Measurements from ENCODE around the gene PTPRD. TPM values are rescaled to one million over a fixed set of nuclear protein-coding genes. Genes with fewer than 3 reads are reported as not detected.
"Not testable (repeated sequence)": the region's sequence is repeated elsewhere in the genome, so short reads cannot be mapped to it uniquely, and the experiment has no call there.

The PTPRD gene
- total and polyA plus RNA-seq, 9 donors = 45.2 to 104 (median 80.0) TPM

DNA sequence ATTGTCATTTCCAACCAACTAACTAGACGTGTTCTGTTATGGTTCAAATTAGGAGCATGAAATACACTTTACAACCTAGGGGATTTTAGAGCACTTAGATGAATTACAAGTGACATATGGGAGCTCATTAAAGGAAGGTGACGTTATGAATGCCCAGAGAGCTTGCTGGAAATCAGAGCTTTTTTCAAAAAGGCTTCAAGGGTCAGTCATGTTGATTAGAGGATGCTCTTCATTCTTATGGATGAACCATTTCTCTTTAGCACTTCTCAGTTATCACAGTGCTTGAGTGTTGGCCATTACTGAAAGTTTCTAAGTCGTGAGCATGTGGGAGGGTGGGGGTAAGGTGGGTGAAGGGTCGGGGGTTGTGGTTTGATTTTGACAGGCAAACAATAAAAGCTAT lies 1567.7 kb downstream of the PTPRD start:
- 0% methylated on average over 2 of the region's 4 CpGs for WGBS (ENCODE audit: insufficient coverage)
- Histone ChIP-seq H3K27me3 (ENCODE audit: control insufficient read depth, insufficient read depth, low read length) (no peaks in the 10 kb centered on the region), H3K9me3 (replicated peaks; ENCODE audit: control insufficient read depth, low read depth, low read length) (no peaks in the 10 kb centered on the region), H3K27ac (ENCODE audit: low read length) (no peak overlapping the region), H3K4me1 (ENCODE audit: control insufficient read depth, insufficient read depth, low read length) (no peaks in the 10 kb centered on the region), H3K4me3 (ENCODE audit: low read length) (no peak overlapping the region), H3K36me3 (ENCODE audit: control insufficient read depth, insufficient read depth, low read length) (no peaks in the 10 kb centered on the region)
- DNase-seq = no peak

DNA sequence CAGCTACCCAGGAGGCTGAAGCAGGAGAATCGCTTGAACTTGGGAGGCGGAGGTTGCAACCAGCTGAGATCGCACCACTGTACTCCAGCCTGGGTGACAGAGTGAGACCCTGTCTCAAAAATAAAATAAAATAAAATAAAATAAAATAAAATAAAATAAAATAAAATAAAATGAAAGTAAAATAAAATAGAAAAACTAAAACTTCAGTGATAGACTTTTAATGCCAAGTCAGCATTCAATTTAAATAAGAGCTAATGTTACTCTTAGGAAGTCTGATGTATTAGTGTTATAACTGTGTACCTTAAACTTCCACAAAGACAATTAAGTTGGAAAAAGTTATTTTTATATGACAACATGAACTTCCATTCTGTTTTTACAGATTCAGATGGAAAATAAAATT lies 1569.0 kb downstream of the PTPRD start:
- H3K4me3 ChIP-seq (ENCODE audit: low read length); H3K27me3 ChIP-seq (ENCODE audit: control insufficient read depth, insufficient read depth, low read length); H3K27ac ChIP-seq (ENCODE audit: low read length); H3K36me3 ChIP-seq (ENCODE audit: control insufficient read depth, insufficient read depth, low read length); H3K4me1 ChIP-seq (ENCODE audit: control insufficient read depth, insufficient read depth, low read length); DNase-seq; H3K9me3 ChIP-seq (replicated peaks; ENCODE audit: control insufficient read depth, low read depth, low read length): not testable (repeated sequence)
- no CpG with 5 or more reads among the region's 3 CpGs for WGBS (ENCODE audit: insufficient coverage)

DNA sequence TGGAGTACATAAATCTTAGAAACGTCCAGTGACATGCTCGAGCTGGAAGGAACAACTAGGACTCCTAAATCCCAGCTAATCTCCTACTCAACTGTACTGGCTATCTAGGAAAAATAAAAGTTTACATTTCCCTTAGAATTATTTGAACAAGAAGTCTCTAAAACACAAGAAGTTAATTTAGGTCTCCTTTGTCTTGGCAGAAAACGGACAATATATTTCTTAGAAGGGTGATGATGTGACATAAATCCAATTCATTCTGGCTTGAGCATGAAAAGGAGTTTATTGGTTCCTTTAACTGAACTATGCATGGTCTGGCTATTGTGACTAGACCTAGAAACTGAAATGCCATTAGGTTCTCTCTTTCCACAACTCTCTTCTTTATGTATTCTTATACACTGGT lies 1571.0 kb downstream of the PTPRD start:
- DNase-seq = no peak
- no peaks in the 10 kb centered on the region for H3K4me1 ChIP-seq (ENCODE audit: control insufficient read depth, insufficient read depth, low read length)
- no peak overlapping the region for H3K27ac ChIP-seq (ENCODE audit: low read length)
- H3K4me3 ChIP-seq (ENCODE audit: low read length) = no peak overlapping the region
- no peaks in the 10 kb centered on the region for H3K9me3 ChIP-seq (replicated peaks; ENCODE audit: control insufficient read depth, low read depth, low read length)
- H3K27me3 ChIP-seq (ENCODE audit: control insufficient read depth, insufficient read depth, low read length) = no peaks in the 10 kb centered on the region
- H3K36me3 ChIP-seq (ENCODE audit: control insufficient read depth, insufficient read depth, low read length) = no peaks in the 10 kb centered on the region
- WGBS (ENCODE audit: insufficient coverage) = no CpG with 5 or more reads among the region's 3 CpGs

DNA sequence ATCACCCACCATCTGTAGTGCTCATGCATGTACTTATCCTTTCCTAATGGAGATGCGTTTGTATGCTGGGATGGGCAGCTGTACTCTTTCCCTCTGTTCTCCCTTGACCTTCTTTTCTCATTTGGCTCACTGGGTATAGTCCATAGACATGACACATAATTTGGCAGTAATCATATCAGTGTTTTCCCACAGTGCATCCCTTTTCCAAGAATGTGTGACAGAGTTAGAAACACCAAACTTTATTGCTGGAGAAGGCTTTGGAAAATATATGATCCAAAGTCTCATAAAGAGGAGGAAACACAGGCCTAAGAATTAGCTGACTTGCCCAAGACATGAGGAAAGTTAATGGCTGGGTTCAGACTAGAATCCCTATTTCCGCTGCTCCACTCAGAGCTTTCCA lies 1579.8 kb downstream of the PTPRD start:
- no peak overlapping the region for H3K27ac ChIP-seq (ENCODE audit: low read length)
- no peaks in the 10 kb centered on the region for H3K4me1 ChIP-seq (ENCODE audit: control insufficient read depth, insufficient read depth, low read length)
- no peaks in the 10 kb centered on the region for H3K27me3 ChIP-seq (ENCODE audit: control insufficient read depth, insufficient read depth, low read length)
- peak; percentile 49 for DNase-seq
- WGBS (ENCODE audit: insufficient coverage) = 75% methylated on average over 2 of the region's 2 CpGs
- no peaks in the 10 kb centered on the region for H3K36me3 ChIP-seq (ENCODE audit: control insufficient read depth, insufficient read depth, low read length)
- no peak overlapping the region for H3K4me3 ChIP-seq (ENCODE audit: low read length)
- H3K9me3 ChIP-seq (replicated peaks; ENCODE audit: control insufficient read depth, low read depth, low read length) = no peaks in the 10 kb centered on the region

DNA sequence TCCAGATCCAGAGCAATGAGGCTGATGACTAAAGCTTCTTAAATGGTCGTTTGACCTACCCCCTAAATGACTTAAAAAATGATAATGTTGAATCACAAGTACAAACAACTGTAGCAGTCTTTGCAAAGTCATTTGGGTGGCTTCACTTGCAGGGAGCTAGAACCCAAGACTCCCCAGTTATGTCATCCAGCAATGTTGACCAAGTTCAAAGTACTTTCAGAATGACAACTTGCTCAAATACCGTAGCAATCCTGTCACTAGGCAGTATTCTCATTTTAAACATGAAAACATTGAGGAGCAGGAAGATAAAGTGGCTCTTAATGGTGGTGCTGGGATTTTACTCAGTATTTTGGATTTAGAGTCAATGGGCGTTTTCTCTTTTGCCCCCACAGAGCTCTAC lies 1596.2 kb downstream of the PTPRD start:
- Histone ChIP-seq H3K4me1 (ENCODE audit: control insufficient read depth, insufficient read depth, low read length) (no peaks in the 10 kb centered on the region), H3K27ac (ENCODE audit: low read length) (no peak overlapping the region), H3K9me3 (replicated peaks; ENCODE audit: control insufficient read depth, low read depth, low read length) (no peaks in the 10 kb centered on the region), H3K27me3 (ENCODE audit: control insufficient read depth, insufficient read depth, low read length) (no peaks in the 10 kb centered on the region), H3K36me3 (ENCODE audit: control insufficient read depth, insufficient read depth, low read length) (no peaks in the 10 kb centered on the region), H3K4me3 (ENCODE audit: low read length) (no peak overlapping the region)
- no peak for DNase-seq
- no CpG with 5 or more reads among the region's 3 CpGs for WGBS (ENCODE audit: insufficient coverage)

DNA sequence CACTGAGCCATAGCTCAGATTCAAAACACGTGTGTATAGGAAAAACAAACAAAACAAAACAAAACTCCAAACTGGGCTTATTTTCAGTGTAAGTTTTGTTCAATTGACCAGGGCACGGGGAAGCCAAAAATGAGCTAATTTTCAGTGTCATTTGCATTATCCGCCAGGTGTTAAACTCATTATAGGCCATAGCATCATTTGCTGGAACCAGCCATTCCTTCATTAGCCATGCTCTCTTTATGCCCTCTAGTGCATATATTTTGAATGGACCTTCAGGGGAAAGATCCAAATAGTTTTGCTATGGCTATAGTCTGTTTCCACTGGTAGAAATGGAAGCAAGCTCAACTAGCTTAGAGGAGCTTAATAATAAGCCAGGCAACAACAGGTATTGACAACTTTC lies 1608.0 kb downstream of the PTPRD start:
- Histone ChIP-seq H3K27me3 (ENCODE audit: control insufficient read depth, insufficient read depth, low read length) (no peaks in the 10 kb centered on the region), H3K27ac (ENCODE audit: low read length) (no peak overlapping the region), H3K9me3 (replicated peaks; ENCODE audit: control insufficient read depth, low read depth, low read length) (no peaks in the 10 kb centered on the region), H3K4me3 (ENCODE audit: low read length) (no peak overlapping the region), H3K4me1 (ENCODE audit: control insufficient read depth, insufficient read depth, low read length) (no peaks in the 10 kb centered on the region), H3K36me3 (ENCODE audit: control insufficient read depth, insufficient read depth, low read length) (no peaks in the 10 kb centered on the region)
- DNase-seq = peak; percentile 85
- no CpG with 5 or more reads among the region's 3 CpGs for WGBS (ENCODE audit: insufficient coverage)

DNA sequence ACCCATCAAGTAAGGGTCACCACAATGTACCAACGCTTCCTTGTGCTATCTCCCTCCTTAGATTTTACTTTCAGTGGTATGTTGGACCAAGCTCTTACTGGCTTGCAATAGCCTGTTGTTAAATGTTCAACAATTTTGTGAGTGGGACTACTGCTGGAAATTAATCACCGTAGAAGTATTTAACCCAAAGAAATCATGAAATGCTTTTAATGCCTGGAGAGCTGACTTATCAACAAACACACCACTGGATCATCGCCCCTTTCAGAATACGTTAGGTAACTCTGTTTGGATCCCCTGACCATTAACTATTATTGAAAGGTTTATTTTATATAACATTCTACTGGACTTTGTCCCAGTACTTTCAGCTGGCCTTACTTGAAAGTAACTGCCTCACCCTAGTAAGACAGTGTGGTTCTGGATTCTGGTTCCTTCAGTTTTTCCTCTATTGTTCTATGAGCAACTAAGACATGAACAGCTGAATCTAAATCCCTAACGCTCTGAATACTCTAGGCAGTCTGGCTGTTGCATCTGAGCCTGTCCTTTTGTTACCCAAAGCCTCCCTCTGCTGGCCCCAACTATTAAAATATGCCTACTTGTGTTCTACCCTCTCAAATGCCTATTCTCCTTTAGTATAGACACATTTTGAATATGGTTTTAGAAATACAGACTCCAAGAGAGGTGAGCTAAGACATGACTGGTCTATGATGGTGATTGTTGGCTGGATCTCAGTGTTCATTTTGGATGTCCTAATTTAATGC lies 1609.8 kb downstream of the PTPRD start:
- DNase-seq = peak; percentile 52
- no peak overlapping the region for H3K4me3 ChIP-seq (ENCODE audit: low read length)
- WGBS (ENCODE audit: insufficient coverage) = 38% methylated on average over 1 of the region's 5 CpGs
- H3K27ac ChIP-seq (ENCODE audit: low read length) = no peak overlapping the region
- H3K9me3 ChIP-seq (replicated peaks; ENCODE audit: control insufficient read depth, low read depth, low read length) = peaks cover 4% of the 10 kb centered on the region
- H3K27me3 ChIP-seq (ENCODE audit: control insufficient read depth, insufficient read depth, low read length) = no peaks in the 10 kb centered on the region
- no peaks in the 10 kb centered on the region for H3K4me1 ChIP-seq (ENCODE audit: control insufficient read depth, insufficient read depth, low read length)
- no peaks in the 10 kb centered on the region for H3K36me3 ChIP-seq (ENCODE audit: control insufficient read depth, insufficient read depth, low read length)

DNA sequence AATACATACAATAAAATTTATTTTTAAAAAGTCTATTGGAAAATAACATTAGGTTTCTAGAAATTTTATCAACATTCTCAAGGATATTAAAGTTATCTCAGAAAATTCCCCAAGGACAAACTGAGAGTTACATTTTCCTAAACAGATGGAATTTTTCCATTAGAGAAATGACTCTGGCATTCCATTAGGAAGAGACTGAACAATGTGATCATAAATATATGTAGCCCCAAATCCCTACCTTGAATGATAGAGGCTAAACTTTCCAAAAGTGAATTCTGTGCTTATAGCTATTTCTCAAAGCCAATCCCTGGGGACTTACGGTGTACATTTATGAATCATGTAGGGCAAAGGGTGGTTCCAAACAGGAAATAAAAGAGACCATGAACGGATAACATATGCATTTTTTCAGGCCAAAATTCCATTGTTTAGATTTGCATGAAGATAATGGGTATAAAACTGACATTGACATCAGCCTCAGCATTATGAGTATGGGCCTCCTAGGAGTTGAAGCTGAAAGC lies 1632.2 kb downstream of the PTPRD start:
- no peak overlapping the region for H3K4me3 ChIP-seq (ENCODE audit: low read length)
- peak; percentile 58 for DNase-seq
- 25% methylated on average over 2 of the region's 2 CpGs for WGBS (ENCODE audit: insufficient coverage)

DNA sequence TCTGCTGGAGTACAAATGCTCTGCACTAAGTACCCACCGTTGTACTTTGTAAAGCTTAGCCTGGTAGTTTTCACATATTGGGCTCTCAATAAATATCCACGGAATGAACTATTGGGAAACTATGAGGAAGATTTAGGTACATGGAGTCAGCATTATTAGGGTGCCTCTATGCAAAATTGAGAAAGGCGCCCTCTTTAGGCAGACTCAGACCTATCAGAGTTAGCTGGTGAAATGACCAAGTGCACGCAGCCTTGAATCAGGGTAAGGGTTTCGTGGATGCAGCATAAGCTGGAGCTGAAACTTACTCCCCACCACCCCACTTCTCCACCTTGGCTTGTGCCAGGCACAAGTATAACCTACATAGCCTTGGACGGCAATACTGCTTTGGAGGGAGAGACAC lies 1634.5 kb downstream of the PTPRD start:
- H3K27ac ChIP-seq (ENCODE audit: low read length) = no peak overlapping the region
- H3K27me3 ChIP-seq (ENCODE audit: control insufficient read depth, insufficient read depth, low read length) = no peaks in the 10 kb centered on the region
- no peak for DNase-seq
- no peaks in the 10 kb centered on the region for H3K9me3 ChIP-seq (replicated peaks; ENCODE audit: control insufficient read depth, low read depth, low read length)
- H3K4me1 ChIP-seq (ENCODE audit: control insufficient read depth, insufficient read depth, low read length) = no peaks in the 10 kb centered on the region
- H3K36me3 ChIP-seq (ENCODE audit: control insufficient read depth, insufficient read depth, low read length) = no peaks in the 10 kb centered on the region
- H3K4me3 ChIP-seq (ENCODE audit: low read length) = no peak overlapping the region
- 89% methylated on average over 1 of the region's 6 CpGs for WGBS (ENCODE audit: insufficient coverage)

More for the DNA sequence above, 1632.2 kb downstream of the PTPRD start:
- H3K4me1 ChIP-seq (ENCODE audit: control insufficient read depth, insufficient read depth, low read length) = no peaks in the 10 kb centered on the region
- no peaks in the 10 kb centered on the region for H3K36me3 ChIP-seq (ENCODE audit: control insufficient read depth, insufficient read depth, low read length)
- no peaks in the 10 kb centered on the region for H3K9me3 ChIP-seq (replicated peaks; ENCODE audit: control insufficient read depth, low read depth, low read length)
- no peaks in the 10 kb centered on the region for H3K27me3 ChIP-seq (ENCODE audit: control insufficient read depth, insufficient read depth, low read length)
- no peak overlapping the region for H3K27ac ChIP-seq (ENCODE audit: low read length)

DNA sequence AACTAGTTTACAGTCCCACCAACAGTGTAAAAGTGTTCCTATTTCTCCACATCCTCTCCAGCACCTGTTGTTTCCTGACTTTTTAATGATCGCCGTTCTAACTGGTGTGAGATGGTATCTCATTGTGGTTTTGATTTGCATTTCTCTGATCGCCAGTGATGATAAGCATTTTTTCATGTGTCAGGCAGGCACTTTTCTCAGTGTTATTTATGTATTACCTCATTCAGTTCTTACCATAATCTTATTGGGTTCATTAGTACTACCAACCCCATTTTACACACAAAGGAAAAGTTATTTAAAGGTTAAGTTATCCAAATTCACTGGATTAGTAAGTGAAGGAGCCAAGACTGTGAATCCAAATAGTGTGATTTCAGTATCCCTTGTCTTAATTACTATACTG lies 1644.5 kb downstream of the PTPRD start:
- not testable (repeated sequence) for H3K9me3 ChIP-seq (replicated peaks; ENCODE audit: control insufficient read depth, low read depth, low read length); DNase-seq; H3K27ac ChIP-seq (ENCODE audit: low read length); H3K27me3 ChIP-seq (ENCODE audit: control insufficient read depth, insufficient read depth, low read length); H3K36me3 ChIP-seq (ENCODE audit: control insufficient read depth, insufficient read depth, low read length); H3K4me3 ChIP-seq (ENCODE audit: low read length); H3K4me1 ChIP-seq (ENCODE audit: control insufficient read depth, insufficient read depth, low read length)
- no CpG with 5 or more reads among the region's 3 CpGs for WGBS (ENCODE audit: insufficient coverage)

DNA sequence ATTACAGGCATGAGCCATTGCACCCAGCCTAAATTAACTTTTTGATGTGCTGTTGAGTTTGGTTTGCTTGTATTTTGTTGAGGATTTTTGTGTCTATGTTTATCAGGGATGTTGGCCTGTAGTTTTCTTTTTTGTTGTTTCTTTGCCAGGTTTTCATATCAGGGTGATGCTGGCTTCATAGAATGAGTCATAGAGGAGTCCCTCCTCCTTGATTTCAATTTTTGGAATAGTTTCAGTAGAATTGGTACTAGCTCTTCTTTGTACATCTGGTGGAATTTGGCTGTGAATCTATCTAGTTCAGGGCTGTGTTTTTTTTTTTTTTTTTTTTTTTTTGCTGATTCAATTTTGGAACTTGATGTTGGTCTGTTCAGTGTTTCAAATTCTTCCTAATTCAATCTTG lies 1648.9 kb downstream of the PTPRD start:
- Histone ChIP-seq H3K9me3 (replicated peaks; ENCODE audit: control insufficient read depth, low read depth, low read length) (no peaks in the 10 kb centered on the region), H3K27me3 (ENCODE audit: control insufficient read depth, insufficient read depth, low read length) (no peaks in the 10 kb centered on the region), H3K27ac (ENCODE audit: low read length) (no peak overlapping the region), H3K4me3 (ENCODE audit: low read length) (no peak overlapping the region), H3K36me3 (ENCODE audit: control insufficient read depth, insufficient read depth, low read length) (no peaks in the 10 kb centered on the region), H3K4me1 (ENCODE audit: control insufficient read depth, insufficient read depth, low read length) (no peaks in the 10 kb centered on the region)
- DNase-seq = peak; percentile 24
